HUDEP-2 (cell line): ENCODE data around the gene EPS8.

Experiments
- DNase-seq, 76 experiments: peaks; one replicate each; lab custom pipeline; 2025; ENCODE audit not compliant: unreplicated experiment in 76 of 76; lab: John Stamatoyannopoulos, UW

Gene EPS8

GRCh38 chr12:15581006-15581405 is 208.2 kb downstream of the EPS8 start:
- no peak for DNase-seq

GRCh38 chr12:15580431-15580830 is 208.8 kb downstream of the EPS8 start:
- no peak for DNase-seq

GRCh38 chr12:15575671-15576541 is 213.3 kb downstream of the EPS8 start:
- no peak for DNase-seq

GRCh38 chr12:15574353-15574752 is 214.8 kb downstream of the EPS8 start:
- no peak for DNase-seq
